Endometrial microvascular endothelial cells (primary cell): ENCODE measurements around the gene TUBA4A. TPM values are rescaled to one million over a fixed set of nuclear protein-coding genes. Genes with fewer than 3 reads are reported as not detected.
"Not testable (repeated sequence)": the region's sequence is repeated elsewhere in the genome, so short reads cannot be mapped to it uniquely, and the experiment has no call there.

Experiments used
- in situ Hi-C: cut with HindIII; loops from 2 replicates; pipeline ENCODE4 v1.10.0; 2017; ENCODE audit warnings: low sequenced_read_pairs, low pct_unique_long_range_greater_than_20kb; ENCODE audit errors: inconsistent ontology term
- total RNA-seq: library from RNA; depleted of rRNA; stranded (reverse); fragments of >200 nt; gene quantifications from one replicate; pipeline ENCODE4 v1.2.3, GENCODE V29; 2015; ENCODE audit errors: inconsistent ontology term

TUBA4A gene
- total RNA-seq, 1 donor from 2014 or later = 18.4 TPM

- in situ Hi-C loops = no loop called here
Observed at GRCh38 chr2:219205165-219205538, 48.6 kb downstream of the TUBA4A start.

DNA sequence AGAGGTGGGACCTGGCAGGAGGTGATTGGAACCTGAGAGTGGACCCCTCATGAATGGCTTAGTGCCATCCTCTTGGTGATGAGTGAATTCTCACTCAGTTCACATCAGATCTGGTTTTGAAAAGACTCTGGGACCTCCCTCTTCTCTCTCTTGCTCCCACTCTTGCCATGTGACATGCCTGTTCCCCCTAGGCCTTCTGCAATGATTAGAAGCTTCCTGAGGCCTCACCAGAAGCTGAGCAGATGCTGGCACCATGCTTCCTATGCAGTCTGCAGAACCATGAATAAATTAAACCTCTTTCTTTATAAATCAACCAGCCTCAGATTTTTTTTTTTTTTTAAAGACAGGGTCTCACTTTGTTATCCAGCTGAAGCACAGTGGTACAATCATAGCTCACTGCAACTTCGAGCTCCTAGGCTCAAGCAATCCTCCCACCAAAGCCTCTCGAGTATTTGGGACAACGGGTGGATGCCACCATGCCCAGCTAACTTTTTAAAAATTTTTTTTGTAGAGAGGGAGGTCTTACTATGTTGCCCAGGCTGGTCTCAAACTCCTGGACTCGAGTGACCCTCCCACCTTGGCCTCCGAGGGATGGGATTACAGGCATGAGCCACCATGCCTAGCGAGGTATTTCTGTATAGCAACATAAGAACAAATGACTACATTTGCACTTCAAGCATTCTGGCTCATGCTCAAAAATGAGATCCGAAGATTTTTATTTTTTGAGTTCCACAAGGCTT is 49.1 kb downstream of the TUBA4A start:
- in situ Hi-C loops = no loop called here

DNA sequence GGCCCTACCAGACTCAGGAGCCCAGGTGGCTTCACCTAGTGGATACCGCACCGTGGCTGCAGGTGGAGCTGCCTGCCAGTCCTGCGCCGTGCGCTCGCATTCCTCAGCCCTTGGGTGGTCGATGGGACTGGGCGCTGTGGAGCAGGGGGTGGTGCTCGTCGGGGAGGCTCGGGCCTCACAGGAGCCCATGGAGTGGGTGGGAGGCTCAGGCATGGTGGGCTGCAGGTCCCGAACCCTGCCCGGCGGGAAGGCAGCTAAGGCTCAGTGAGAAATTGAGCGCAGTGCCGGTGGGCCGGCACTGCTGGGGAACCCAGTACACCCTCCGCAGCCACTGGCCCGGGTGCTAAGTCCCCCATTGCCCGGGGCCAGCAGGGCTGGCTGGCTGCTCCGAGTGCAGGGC is 52.4 kb downstream of the TUBA4A start:
- in situ Hi-C loops = not testable (repeated sequence)

- in situ Hi-C loops = not testable (repeated sequence)
Observed at GRCh38 chr2:219200502-219201326, 53.0 kb downstream of the TUBA4A start.

Other genes starting within 250 kb of the TUBA4A start
- not detected for gene CFAP65, start 212.4 kb downstream of the TUBA4A start, total RNA-seq
- gene IHH, start 193.0 kb downstream of the TUBA4A start, total RNA-seq = not detected
- gene NHEJ1, start 93.1 kb downstream of the TUBA4A start, total RNA-seq = 25.8 TPM
- gene SLC23A3, start 83.9 kb downstream of the TUBA4A start, total RNA-seq = 0.19 TPM
- gene CNPPD1, start 77.0 kb downstream of the TUBA4A start, total RNA-seq = 32.7 TPM
- 54.4 TPM for gene RETREG2, start 75.6 kb downstream of the TUBA4A start, total RNA-seq
- 24.1 TPM for gene ZFAND2B, start 47.1 kb downstream of the TUBA4A start, total RNA-seq
- 24.8 TPM for gene ABCB6, start 35.0 kb downstream of the TUBA4A start, total RNA-seq
- 73.2 TPM for gene ATG9A, start 24.3 kb downstream of the TUBA4A start, total RNA-seq
- gene ANKZF1, start 24.1 kb downstream of the TUBA4A start, total RNA-seq = 27.1 TPM
- gene GLB1L, start 8.5 kb downstream of the TUBA4A start, total RNA-seq = 9.3 TPM
- 5.5 TPM for gene STK16, start 8.4 kb downstream of the TUBA4A start, total RNA-seq
- not detected for gene TUBA4B, start 675 bp downstream of the TUBA4A start, total RNA-seq
- 29.9 TPM for gene DNAJB2, start 25.4 kb upstream of the TUBA4A start, total RNA-seq
- not detected for gene PTPRN, start 55.5 kb upstream of the TUBA4A start, total RNA-seq
- gene RESP18, start 78.8 kb upstream of the TUBA4A start, total RNA-seq = not detected
- 86.0 TPM for gene DNPEP, start 134.0 kb upstream of the TUBA4A start, total RNA-seq
- not detected for gene DES, start 164.5 kb upstream of the TUBA4A start, total RNA-seq
- gene SPEG, start 180.9 kb upstream of the TUBA4A start, total RNA-seq = not detected
- gene GMPPA, start 245.0 kb upstream of the TUBA4A start, total RNA-seq = 32.0 TPM